GM13977 (cell line): ENCODE measurements around the gene AOX1.
"Not testable (repeated sequence)": the region's sequence is repeated elsewhere in the genome, so short reads cannot be mapped to it uniquely, and the experiment has no call there.

Source experiments
- DNase-seq: peaks from one replicate; pipeline ENCODE4 v3.0.0; 2012; ENCODE audit warnings: low spot score
- in situ Hi-C: fragments of 300-500 bp; cut with MboI; formaldehyde crosslinking; loops from one replicate; pipeline ENCODE4 v1.12.0; 2022; ENCODE audit warnings: low sequenced_read_pairs, low pct_unique_long_range_greater_than_20kb, mixed read lengths, inconsistent platforms; ENCODE audit not compliant: unreplicated experiment
- TF ChIP-seq, protein P1 (sequence below): IDR thresholded peaks from 2 replicates; pipeline ENCODE4 v1.5.1; 2012; ENCODE audit warnings: mild to moderate bottlenecking, control low read depth; ENCODE audit not compliant: insufficient read depth; ENCODE audit errors: extremely low read depth, missing control alignments

The AOX1 gene

DNA sequence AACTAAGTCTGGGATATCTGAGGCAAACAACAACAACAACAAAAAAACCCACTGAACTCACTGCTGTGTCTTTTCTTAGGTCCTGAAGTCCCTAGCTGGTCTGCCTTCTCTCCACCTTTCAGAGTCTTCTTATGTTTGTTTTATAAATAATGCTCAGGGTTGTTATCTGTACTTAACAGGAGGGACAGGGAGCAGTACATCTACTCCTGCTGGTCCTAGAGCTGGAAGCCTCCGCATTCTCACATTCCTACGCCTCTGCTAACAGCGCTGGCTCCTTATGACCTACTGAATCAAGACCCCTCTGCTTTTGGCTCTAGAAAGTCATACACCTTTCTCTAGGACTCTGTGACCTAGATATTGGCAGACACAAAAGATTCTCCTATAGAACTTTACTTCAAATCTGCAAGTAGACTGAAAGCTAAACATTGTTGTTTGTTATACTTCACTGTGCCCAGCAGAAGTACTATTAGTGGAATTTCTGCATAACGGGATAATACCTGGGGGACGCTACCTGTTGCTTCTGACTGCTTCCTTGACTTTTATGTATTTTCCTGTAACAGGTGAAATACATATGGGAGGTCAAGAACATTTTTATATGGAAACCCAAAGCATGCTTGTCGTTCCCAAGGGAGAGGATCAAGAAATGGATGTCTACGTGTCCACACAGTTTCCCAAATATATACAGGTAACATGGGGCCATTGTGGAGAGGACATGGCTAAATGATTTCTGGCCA lies 48.6 kb downstream of the AOX1 start:
- TF ChIP-seq, protein P1, sequence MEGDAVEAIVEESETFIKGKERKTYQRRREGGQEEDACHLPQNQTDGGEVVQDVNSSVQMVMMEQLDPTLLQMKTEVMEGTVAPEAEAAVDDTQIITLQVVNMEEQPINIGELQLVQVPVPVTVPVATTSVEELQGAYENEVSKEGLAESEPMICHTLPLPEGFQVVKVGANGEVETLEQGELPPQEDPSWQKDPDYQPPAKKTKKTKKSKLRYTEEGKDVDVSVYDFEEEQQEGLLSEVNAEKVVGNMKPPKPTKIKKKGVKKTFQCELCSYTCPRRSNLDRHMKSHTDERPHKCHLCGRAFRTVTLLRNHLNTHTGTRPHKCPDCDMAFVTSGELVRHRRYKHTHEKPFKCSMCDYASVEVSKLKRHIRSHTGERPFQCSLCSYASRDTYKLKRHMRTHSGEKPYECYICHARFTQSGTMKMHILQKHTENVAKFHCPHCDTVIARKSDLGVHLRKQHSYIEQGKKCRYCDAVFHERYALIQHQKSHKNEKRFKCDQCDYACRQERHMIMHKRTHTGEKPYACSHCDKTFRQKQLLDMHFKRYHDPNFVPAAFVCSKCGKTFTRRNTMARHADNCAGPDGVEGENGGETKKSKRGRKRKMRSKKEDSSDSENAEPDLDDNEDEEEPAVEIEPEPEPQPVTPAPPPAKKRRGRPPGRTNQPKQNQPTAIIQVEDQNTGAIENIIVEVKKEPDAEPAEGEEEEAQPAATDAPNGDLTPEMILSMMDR: no peak
- in situ Hi-C loops: no loop called here

DNA sequence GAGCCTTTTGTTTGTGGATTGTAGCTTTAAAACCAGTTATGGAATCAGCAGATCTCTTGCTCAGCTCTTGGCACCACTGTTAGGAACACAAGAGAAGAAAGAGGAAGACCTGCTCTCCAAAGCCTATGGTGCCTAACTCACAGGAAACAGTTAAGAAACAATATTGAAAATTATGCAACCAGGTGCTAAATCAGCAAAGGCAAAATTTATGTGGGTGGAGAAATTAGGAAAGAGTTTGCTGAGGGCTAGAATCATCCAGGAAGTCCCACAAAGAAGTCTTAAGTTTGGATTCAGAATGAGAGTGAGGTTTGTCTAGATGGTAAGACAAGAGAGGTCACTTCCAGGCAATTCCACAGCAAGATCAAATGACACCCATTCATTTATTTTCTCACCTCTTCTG lies 49.4 kb downstream of the AOX1 start:
- DNase-seq: no peak
- in situ Hi-C loops: no loop called here
- TF ChIP-seq, protein P1: no peak

More for the DNA sequence above, 48.6 kb downstream of the AOX1 start:
- no peak for DNase-seq

DNA sequence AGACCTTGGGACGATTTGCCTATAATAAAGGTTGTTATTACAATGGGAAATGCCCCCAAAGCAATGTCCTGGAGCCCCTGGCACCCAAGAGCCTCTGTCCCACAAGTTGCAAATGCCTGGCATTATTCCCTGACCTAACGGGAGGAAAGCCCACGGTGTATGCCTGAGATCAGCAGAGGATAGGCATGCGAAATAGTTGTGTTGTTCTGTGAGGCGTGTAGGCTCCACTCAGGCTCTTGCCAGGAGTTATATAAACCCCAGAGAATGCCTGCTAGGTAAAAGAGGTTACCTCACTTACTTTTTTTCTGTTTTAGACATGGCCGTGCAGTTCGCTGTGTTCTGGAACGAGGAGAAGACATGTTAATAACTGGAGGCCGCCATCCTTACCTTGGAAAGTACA lies 52.1 kb downstream of the AOX1 start:
- in situ Hi-C loops: no loop called here

DNA sequence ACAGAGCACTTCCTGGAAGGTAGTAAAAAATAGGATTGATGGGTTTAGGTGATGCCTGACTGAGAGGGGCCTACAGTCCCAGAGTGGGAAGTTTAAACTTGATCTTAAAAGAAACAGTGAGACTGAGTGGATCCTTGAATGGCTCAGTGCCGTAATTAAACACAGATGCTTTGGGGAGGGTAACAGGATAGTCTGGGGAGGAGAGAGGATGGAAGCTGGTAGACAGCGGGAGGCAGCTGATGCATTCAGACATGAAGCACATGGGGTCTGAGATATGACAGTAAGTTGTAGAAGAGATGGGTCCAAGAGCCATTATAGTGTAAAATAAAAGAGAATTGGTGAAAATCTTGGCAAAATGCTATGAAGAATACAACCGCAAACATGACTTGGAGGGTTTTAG lies 54.4 kb downstream of the AOX1 start:
- TF ChIP-seq, protein P1: no peak
- in situ Hi-C loops: no loop called here
- no peak for DNase-seq

More for the DNA sequence above, 52.1 kb downstream of the AOX1 start:
- TF ChIP-seq, protein P1: no peak
- DNase-seq: no peak

DNA sequence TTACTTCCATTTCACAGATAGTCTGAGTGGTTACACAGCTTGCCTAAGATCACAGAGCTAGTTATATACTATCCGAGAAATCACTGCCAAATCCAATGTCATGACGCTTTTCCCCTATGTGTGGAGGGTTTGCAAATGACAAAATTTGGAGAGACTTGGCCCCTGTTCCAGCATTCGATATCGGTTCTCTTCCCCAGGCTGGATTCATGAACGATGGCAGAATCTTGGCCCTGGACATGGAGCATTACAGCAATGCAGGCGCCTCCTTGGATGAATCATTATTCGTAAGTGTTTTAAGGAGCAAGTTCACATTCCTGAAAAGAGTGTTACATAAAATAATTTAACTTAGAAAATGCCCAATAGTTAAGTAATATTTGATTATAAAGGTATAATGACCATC lies 55.1 kb downstream of the AOX1 start:
- in situ Hi-C loops: no loop called here
- DNase-seq: no peak
- TF ChIP-seq, protein P1: no peak

DNA sequence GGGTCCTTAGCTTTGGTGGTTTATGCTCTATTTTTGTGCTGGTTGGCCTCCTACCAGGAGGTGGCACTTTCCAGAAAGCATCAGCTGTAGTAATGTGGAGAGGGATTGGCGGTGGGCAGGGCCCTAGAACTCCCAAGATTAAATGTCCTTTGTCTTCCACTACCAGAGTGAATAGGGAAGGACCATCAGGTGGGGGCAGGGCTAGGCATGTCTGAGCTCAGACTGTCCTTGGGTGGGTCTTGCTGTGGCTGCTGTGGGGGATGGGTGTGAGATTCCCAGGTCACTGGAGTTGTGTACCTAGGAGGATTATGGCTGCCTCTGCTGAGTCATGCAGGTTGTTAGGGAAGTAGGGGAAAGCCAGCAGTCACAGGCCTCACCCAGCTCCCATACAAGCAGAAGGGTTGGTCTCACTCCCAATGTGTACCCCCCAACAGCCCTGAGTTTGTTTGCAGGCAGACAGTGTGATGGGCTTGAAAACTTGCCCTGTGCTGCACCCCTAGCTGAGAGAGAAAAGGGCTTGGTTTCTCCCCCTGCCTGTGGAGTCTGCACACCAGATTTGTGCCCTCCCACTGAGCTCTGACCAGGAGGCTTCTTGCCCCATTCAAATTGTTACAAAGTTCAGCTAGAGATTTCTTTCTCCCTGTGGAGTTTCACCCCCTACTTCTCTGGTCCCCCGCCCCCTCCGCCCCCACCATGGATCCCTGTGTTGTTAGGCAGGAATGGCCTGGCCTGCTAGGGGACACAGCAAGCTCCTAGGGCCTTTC lies 62.9 kb downstream of the AOX1 start:
- DNase-seq, in situ Hi-C loops: not testable (repeated sequence)

DNA sequence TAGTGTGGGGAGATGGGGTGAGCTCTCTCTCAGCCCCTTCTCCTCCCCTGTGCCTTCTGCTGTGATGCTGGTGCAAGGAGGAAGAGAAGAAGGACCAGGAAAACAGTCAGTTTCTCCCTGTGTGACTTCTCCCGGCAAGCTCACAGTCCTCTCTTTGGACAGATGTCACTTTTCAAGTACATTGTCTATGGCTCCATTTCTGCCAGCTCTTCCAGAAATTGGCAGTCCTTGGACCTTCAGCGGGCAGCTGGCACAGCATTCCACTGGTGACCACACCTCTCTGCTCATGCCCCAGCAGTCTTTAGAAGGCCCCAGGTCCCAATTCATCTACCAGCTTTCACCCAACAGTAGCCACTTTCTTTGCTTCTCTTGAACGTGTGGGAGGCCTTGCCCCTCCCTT lies 63.9 kb downstream of the AOX1 start:
- TF ChIP-seq, protein P1: no peak
- DNase-seq: no peak
- in situ Hi-C loops: no loop called here
